Brain microvascular endothelial cell (primary cell): ENCODE data around the gene GRID1.

Source experiments
- DNase-seq: peaks from one replicate; pipeline ENCODE4 v3.0.0-alpha.2; 2020
- H3K27ac ChIP-seq: fragments of 250-450 bp; sonication (Bioruptor Pico); 2 replicates; pipeline ENCODE4 v1.5.1; 2020; ENCODE audit warnings: mild to moderate bottlenecking, moderate library complexity
- H3K27me3 ChIP-seq: fragments of 250-450 bp; sonication (Bioruptor Pico); replicated peaks from 2 replicates; pipeline ENCODE4 v1.5.1; 2020; ENCODE audit warnings: mild to moderate bottlenecking
- H3K36me3 ChIP-seq: fragments of 250-450 bp; sonication (Bioruptor Pico); replicated peaks from 2 replicates; pipeline ENCODE4 v1.5.1; 2020; ENCODE audit warnings: mild to moderate bottlenecking
- H3K4me3 ChIP-seq: 2 replicates; pipeline ENCODE4 v1.5.1; 2011; ENCODE audit warnings: low read depth, mild to moderate bottlenecking, control low read depth, low read length, moderate library complexity
- in situ Hi-C: cut with HindIII; loops from 2 replicates; pipeline ENCODE4 v1.10.0; 2017; ENCODE audit warnings: low sequenced_read_pairs, low pct_ligation_motif_present
- TF ChIP-seq, protein P1 (sequence below): IDR thresholded peaks from 2 replicates; pipeline ENCODE4 v1.5.1; 2011; ENCODE audit warnings: low read depth, mild to moderate bottlenecking, moderate library complexity, low read length, control low read depth, inconsistent platforms; ENCODE audit errors: missing control alignments

Gene GRID1

DNA sequence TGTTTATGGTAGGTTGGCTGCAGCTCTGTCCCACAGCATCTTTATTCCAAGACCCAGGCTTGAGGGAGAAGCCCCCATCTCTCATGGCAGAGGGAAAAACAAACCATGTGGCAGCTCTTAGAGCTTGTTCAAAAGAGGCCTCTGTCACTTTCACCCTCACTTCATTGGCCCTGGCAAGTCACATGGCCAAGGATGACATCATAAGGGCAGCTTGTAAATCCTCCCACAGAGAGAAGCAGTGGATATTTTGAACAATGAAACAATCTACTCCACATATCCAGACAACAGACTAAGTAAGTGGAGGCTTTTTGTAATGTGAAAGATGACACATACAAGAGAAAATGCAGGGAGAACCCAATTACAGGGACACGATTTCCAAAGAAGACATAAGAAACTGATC is 108.1 kb downstream of the GRID1 start:
- in situ Hi-C loops, result no loop called here
- no peak overlapping the region for H3K27ac ChIP-seq
- TF ChIP-seq, protein P1, sequence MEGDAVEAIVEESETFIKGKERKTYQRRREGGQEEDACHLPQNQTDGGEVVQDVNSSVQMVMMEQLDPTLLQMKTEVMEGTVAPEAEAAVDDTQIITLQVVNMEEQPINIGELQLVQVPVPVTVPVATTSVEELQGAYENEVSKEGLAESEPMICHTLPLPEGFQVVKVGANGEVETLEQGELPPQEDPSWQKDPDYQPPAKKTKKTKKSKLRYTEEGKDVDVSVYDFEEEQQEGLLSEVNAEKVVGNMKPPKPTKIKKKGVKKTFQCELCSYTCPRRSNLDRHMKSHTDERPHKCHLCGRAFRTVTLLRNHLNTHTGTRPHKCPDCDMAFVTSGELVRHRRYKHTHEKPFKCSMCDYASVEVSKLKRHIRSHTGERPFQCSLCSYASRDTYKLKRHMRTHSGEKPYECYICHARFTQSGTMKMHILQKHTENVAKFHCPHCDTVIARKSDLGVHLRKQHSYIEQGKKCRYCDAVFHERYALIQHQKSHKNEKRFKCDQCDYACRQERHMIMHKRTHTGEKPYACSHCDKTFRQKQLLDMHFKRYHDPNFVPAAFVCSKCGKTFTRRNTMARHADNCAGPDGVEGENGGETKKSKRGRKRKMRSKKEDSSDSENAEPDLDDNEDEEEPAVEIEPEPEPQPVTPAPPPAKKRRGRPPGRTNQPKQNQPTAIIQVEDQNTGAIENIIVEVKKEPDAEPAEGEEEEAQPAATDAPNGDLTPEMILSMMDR, result no peak
- H3K36me3 ChIP-seq, result no peaks in the 10 kb centered on the region
- H3K4me3 ChIP-seq, result no peak overlapping the region
- no peak for DNase-seq
- no peaks in the 10 kb centered on the region for H3K27me3 ChIP-seq

DNA sequence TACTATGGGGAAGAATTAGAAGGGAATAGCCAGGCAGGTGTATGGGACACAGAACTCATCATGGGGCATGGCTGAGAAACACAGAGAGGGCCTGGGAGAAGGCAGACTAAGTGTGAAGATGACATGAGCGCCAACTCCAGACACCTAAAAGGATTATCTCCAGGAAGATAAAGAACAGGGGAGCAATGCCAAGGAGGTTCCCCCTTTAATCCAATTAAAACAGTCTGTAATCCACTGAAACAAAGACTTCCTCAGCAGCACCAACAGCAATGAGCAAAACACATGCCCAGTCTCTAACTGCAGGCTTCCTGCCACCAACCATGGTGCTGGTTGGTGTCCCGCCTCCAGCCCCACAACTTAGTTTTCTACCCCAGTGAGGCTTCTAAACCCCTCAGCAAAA is 108.9 kb downstream of the GRID1 start:
- TF ChIP-seq, protein P1, result no peak
- DNase-seq, result no peak

DNA sequence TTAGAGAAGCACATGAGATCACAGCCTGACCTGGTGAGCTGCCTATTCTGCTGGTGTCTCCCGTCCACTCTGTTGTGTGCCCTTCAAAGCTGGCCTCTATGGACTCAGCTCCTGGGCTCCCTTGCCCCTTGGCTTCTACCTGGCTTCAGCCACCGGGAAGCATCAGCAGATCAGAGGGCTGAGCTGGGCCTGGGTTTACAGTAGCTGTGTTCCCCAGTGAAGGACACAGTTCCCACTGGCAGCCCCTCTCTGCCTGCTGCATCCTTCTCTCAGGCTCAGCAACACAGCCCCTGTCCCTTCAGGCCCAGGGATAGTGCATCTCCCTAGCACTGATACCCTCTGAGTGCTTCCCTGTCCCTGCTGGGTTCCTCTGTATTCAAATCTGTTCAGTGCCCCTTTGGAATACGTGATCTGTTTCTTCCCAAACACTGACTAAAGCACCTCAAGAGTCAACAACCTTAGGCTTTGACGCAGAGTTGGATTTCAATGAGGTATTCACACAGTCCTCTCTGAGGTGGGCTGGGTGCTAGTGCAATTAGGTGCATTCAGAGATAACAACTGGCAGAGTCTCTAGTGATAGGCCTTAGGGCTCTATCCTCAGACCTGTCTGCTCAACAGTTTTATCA is 109.8 kb downstream of the GRID1 start:
- Histone ChIP-seq H3K27ac (no peak overlapping the region), H3K4me3 (no peak overlapping the region), H3K27me3 (no peaks in the 10 kb centered on the region), H3K36me3 (no peaks in the 10 kb centered on the region)
- TF ChIP-seq, protein P1, result no peak
- in situ Hi-C loops, result no loop called here
- no peak for DNase-seq

More for the DNA sequence above, 108.9 kb downstream of the GRID1 start:
- H3K27ac ChIP-seq, result no peak overlapping the region
- no peaks in the 10 kb centered on the region for H3K36me3 ChIP-seq
- H3K27me3 ChIP-seq, result no peaks in the 10 kb centered on the region
- in situ Hi-C loops, result no loop called here
- no peak overlapping the region for H3K4me3 ChIP-seq

DNA sequence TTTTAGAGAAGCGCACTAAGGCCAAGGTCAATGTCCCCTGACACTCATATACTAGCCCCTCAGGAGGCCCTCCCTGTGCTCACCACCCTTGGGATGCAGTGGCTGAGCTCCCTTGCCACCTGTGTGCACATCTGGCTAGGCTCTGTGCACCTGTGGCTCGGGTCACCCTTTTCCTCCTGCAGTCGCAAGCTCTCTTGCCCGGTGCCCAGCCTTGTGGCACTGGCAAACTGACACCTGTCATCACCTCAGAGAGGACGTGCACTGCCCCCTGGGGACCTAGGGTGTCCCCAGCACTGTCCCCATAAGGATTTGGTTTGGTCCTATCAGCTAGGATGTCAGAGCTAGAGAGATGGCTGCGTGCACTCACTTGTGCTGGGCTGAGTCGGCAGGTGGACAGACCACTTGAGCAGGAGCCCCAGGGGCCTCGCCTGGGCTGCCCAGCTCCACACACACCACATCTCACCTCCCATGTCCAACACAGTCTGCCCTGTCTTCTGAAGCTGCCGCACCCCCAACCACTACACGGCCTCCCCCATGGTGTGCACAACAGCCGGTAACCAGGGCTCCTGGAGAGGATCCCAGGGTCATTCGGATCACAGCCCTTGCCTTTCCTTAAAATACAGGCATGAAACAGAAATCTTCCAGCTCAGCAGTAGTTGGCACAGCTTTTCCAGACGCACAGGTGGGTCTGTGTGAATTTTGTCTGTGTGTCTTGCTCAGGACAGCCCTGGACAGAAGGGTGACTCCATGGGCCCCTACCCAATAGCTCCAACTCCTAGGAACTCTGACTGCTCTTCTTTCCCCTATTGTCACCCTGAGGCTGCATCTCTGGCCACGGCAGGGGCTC is 111.0 kb downstream of the GRID1 start:
- in situ Hi-C loops, result no loop called here
- Histone ChIP-seq H3K4me3 (no peak overlapping the region), H3K27ac (no peak overlapping the region), H3K36me3 (no peaks in the 10 kb centered on the region), H3K27me3 (no peaks in the 10 kb centered on the region)
- TF ChIP-seq, protein P1, result no peak
- DNase-seq, result no peak

DNA sequence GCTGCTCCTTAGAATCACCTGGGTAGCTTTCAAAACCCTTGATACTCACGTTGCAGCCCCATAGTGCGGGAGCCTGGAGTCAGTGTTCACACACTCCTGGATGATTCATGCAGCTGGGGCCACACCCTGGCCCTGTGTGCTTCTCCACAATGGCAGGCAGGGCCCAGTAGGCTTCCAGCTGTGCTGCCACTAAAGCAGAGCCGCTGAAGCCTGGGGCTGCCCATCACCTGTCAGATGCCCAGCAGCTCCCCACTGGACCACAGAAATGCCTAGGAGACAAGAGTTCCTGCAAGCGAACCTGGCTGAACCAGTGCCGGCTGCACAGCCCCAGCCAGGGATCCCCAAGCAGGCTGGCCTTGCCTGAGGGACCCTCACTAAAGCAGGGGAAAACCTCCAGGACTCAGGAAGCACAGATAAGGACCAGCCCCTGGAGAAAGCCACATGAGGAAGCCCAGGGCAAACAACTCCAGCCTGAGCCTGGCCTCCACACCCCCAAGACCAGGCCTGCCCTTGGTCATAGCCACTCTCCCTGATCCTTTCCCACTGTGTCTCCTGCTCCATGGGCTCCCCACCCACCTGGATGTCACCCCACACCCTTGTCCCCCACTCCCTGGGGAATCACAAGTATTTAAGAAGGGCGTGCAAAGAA is 111.9 kb downstream of the GRID1 start:
- DNase-seq, result no peak
- H3K4me3 ChIP-seq, result no peak overlapping the region
- in situ Hi-C loops, result no loop called here
- no peak overlapping the region for H3K27ac ChIP-seq
- TF ChIP-seq, protein P1, result no peak
- H3K36me3 ChIP-seq, result no peaks in the 10 kb centered on the region
- no peaks in the 10 kb centered on the region for H3K27me3 ChIP-seq
